ENCODE results near the gene PCDH9.

- TF ChIP-seq, protein P1, sequence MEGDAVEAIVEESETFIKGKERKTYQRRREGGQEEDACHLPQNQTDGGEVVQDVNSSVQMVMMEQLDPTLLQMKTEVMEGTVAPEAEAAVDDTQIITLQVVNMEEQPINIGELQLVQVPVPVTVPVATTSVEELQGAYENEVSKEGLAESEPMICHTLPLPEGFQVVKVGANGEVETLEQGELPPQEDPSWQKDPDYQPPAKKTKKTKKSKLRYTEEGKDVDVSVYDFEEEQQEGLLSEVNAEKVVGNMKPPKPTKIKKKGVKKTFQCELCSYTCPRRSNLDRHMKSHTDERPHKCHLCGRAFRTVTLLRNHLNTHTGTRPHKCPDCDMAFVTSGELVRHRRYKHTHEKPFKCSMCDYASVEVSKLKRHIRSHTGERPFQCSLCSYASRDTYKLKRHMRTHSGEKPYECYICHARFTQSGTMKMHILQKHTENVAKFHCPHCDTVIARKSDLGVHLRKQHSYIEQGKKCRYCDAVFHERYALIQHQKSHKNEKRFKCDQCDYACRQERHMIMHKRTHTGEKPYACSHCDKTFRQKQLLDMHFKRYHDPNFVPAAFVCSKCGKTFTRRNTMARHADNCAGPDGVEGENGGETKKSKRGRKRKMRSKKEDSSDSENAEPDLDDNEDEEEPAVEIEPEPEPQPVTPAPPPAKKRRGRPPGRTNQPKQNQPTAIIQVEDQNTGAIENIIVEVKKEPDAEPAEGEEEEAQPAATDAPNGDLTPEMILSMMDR (IDR thresholded peaks at IDR 0.05): no peak
- TF ChIP-seq POLR2A (IDR thresholded peaks at IDR 0.05): no peak
These were observed 729.0 kb downstream of the PCDH9 start for GRCh38 chr13:66501181-66501580.

Measured in heart left ventricle (tissue), 13 donors.